GM21576 (cell line): Measurements from ENCODE around the gene STOM.

Experiments
- ATAC-seq: cut with Tn5 transposase; IDR thresholded peaks from one replicate; pipeline ENCODE4 v1.9.1; 2021; ENCODE audit warnings: mild to moderate bottlenecking, moderate library complexity; ENCODE audit not compliant: unreplicated experiment

The STOM gene

GRCh38 chr9:121323449-121324151 is 46.5 kb downstream of the STOM start:
- no peak for ATAC-seq

GRCh38 chr9:121322737-121323448 is 47.2 kb downstream of the STOM start:
- ATAC-seq: no peak

DNA sequence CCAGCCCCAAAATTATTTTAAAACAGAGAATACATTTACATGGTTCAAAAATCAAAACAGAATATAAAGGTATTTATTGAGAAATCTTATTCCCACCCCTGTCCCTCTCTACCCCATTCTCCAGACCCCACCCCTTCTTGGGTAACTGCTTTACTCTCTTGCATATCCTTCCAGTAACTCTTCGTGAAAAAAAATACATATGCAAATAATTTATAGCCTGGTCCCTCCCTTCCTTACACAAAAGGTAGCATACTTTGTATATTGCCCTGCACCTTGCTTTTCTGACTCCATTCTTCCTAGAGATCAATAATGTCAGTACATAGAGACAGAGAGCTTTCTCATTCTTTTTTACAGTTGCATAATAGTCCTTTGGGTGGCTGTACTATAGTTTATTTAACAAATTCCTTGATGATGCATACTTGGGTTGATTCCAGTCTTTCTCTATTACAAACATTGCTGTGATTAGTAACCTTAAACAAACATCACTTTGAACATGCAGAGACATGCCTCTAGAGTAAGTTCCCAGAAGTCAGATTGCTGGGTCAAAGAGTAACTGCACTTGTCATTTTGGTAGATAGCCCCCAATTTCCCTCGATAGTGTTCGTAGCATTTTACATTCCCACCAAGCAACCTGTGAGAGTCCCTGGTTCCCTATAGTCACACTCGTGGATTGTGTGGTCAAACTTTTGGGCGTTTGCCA is 47.9 kb downstream of the STOM start:
- ATAC-seq: no peak

DNA sequence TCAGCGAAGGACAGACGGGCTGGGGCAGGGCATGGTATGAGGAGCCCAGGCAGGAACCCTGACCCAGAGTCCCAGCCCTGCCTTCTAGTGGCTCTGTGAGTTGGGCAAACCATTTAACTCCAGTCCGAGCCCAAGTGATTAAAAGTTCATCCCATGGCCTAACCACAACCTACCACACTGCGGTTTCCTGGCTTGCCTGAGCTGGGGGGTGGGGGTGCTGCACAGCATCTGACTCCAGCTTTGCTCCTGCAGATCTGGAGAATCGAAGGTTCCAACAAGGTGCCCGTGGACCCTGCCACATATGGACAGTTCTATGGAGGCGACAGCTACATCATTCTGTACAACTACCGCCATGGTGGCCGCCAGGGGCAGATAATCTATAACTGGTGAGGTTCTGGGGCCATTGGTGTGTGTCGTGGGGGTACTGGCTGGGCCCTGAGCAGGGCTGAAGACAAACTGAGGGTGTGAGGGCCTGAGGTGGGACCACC is 49.0 kb downstream of the STOM start:
- ATAC-seq: no peak

DNA sequence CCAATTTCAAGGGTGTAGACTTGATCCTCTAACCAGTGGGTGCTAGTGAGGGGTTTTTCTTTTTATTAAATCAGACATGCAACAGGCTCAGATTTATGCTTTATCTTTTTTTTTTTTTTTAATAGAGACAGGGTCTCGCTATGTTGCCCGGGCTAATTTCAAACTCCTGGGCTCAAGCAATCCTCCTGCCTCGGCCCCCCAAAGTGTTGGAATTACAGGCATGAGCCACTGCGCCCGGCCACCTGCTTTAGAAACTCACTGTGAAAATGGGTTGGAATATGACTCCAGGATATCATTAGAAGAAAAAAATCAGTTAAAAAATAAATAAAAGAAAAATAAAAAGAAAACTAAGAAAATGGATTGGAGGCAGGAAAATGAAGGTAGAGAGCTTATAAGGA is 50.7 kb downstream of the STOM start:
- no peak for ATAC-seq

DNA sequence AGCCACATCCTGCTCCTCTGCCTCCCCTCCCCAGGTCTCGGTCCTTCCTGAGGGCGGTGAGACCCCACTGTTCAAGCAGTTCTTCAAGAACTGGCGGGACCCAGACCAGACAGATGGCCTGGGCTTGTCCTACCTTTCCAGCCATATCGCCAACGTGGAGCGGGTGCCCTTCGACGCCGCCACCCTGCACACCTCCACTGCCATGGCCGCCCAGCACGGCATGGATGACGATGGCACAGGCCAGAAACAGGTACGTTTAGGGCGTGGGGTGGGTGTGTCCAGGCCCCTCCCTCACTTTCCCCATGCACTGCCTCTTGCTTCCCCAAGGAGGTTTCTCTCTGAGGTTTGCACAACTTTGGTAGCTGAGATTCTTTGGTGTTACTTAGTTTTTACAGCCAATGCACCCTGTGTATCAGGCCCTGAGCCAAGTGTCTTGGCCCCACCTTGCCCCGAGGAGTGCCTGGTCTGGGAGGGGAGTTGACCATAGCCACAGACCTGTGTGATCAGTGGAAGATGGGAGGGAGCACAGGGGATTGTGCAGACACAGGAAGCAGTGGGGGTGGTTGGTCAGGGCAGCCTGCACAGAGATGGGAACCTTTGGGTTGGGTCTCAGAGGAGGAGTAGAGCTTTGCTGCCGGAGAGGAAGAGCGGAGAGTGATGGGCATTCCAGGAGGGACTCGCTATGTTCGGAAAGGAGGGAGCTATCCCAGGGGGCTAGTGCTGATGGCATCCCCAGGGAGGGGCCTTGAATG is 51.2 kb downstream of the STOM start:
- ATAC-seq: no peak

DNA sequence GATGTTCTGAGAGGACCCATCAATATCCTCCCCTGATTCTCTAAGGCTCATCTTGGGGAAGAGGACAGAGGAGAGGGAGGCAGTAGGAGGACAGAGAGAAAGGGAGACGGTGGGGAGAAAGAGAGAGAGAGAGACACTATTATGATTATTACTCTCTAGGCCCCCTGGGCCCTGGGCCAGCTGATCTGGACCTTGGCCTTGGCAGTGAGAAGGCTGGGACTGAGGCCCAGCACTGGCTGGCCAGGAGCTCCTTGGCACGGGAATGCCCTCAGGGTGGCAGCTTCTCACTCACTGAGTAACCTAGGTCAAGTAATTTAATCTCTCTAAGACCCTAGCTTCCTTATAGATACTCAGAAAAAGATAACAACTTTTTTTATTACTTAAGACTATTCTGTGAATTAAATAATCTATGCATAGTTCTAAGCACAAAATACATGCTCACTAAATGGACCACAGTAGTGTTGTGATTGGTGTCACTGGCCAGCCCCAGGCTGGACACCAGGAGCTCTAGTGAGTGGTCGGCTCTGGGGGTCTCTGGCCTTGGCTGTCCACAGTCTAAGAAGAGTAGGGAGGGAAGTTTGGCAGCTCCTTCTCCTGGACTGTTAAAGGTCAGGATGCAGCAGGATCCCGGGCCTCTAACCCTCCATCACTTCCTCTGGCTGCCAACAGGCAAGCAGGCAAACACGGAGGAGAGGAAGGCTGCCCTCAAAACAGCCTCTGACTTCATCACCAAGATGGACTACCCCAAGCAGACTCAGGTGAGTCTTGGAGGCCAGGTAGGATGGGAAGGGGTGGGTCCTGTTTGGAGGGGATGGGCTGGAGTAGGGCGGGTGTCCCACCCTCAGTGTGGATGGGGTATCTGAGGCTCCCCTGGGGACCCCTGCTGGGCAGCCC is 52.1 kb downstream of the STOM start:
- ATAC-seq: no peak

DNA sequence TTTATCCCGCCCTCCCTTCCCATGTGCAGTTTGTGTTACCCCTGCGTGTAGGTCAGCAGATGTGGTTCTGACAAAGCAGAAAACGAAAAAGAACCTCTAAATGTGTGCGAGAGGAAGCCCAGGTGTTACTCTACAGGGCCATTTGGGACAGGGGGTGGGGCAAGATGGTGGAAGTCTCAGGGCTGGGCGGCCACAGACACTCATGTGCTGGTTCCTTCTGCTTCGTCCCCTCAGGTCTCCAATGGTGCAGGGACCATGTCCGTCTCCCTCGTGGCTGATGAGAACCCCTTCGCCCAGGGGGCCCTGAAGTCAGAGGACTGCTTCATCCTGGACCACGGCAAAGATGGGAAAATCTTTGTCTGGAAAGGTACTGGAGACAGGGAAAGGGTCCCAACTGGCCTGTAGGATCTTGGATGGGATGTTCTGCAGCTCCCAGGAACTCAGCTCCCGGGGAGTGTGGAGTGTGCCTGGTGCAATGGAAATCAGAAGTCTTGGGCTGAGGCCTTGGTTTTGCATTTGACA is 53.1 kb downstream of the STOM start:
- no peak for ATAC-seq

- no peak for ATAC-seq
These were observed 53.7 kb downstream of the STOM start for GRCh38 chr9:121316378-121316777.

GRCh38 chr9:121313458-121314152 is 56.4 kb downstream of the STOM start:
- ATAC-seq: no peak

DNA sequence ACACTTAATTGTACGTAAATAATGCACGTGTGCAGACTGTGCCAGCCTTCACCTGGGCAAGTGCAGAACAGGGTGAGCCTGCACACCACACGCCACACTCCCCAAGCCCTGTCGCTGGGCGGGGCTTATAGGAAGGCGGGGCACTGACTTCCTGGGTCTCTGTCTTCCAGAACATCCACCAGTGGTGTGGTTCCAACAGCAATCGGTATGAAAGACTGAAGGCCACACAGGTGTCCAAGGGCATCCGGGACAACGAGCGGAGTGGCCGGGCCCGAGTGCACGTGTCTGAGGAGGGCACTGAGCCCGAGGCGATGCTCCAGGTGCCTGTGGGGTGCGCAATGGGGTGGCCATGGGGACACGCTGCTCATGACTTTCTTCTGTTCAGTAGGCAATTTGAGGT is 57.9 kb downstream of the STOM start:
- no peak for ATAC-seq

DNA sequence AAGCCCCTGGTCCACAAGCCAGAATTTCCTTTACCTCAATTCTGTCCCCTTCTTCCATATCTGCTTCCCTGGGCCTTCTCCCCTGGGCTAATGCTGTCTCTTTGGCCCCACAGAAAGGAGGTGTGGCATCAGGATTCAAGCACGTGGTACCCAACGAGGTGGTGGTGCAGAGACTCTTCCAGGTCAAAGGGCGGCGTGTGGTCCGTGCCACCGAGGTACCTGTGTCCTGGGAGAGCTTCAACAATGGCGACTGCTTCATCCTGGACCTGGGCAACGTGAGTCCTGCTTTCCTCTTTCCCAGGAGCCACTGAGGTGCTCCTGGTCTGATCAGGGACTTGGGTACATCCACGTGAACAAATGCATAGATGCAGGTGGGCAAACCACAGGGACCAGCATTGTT is 59.5 kb downstream of the STOM start:
- no peak for ATAC-seq

DNA sequence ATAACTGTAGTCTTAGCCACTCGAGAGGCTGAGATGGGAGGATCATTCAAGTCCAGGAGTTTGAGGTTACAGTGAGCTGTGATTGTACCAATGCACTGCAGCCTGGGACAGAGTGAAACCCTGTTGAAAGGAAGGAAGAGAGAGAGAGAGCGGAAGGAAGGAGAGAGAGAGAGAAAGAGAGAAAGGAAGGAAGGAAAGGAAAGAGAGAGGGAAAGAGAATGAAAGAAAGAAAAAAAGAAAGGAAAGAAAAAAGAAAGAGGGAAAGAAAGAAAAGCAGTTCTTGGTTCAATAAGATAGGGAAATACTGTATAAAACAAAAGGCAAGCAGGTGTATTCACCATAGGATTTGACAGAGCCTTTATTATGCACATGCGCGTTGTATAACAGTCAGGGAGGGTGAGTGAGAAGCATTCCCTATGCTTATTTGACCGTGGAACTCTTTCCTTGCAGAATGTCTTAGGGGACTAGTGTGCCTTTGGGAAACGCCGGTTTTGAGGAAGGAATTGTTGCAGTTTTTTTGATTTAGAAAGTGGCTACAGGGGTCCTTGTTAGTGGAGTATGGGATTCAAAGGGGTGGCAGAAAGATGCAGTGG is 60.1 kb downstream of the STOM start:
- no peak for ATAC-seq

- ATAC-seq: no peak
These were observed 60.9 kb downstream of the STOM start for GRCh38 chr9:121309171-121309570.

DNA sequence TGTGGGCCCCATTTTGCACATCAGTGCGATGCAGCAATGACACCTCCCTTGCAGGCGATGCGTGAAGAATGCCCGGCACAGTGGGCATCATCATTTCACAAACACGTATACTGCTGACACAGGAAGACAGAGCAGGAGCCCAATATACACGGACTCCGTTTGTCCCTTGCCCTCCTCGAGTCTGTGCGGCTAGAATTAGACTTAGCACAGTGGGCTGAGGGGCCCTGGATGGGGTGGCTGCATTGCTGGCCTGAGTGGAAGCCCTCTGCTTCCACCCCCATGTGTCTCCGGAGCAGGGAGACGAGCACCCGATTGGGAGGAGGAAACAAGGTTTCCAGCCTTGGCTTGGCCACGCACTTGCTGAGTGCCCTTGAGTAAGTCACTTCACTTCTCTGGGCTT is 61.3 kb downstream of the STOM start:
- ATAC-seq: no peak

DNA sequence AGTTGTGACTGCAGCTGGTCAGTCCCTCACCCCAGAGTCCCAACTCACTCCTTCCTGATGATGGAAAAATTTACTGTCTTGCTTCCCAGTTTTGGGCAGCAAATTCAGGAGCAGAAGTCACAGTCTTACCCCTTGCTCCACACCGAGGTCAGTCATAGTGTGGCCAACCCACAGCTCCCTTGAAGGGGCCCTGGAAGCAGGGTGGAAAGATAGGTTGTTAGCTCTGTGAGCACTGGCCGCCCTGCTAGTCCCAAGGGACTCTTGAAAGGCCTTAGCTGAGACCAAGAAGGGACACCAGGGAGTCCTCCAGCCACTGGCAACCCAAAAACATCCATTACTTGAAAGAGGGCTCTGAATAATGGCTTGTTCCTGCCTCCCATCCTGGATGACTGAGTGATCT is 62.1 kb downstream of the STOM start:
- no peak for ATAC-seq

- ATAC-seq: no peak
These were observed 64.6 kb downstream of the STOM start for GRCh38 chr9:121305269-121305994.

- no peak for ATAC-seq
These were observed 65.3 kb downstream of the STOM start for GRCh38 chr9:121304707-121305106.
